ENCODE measurements around the gene CYB561D1.

The CYB561D1 gene

DNA sequence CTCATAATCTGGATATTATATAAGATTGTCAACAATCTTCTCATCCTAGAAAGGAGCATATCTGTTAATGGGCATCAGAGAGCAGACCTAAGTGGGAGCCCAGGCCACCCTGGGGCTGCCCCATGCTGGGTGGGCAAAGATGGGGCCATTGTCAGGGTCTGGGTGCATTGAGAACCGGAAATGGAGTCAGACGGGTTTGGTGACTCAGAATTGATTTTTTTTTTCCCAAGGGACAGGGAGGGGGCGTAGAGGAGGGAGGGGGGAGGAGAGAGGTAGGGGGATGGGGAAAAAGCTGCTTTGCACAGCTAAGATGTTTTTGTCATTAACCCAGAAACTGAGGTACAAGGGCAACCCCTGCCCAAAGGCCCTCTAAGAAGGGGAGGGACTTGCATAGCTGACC lies 8.9 kb upstream of the CYB561D1 start:
- intact Hi-C loops (cut with micrococcal nuclease) = no loop called here
- Mint-ChIP-seq H3K36me3 (ENCODE audit: low read depth) (peaks cover 19% of the 10 kb centered on the region), H3K27me3 (peaks cover 33% of the 10 kb centered on the region), H3K4me3 (peak overlapping the region; percentile 82), H3K4me1 (ENCODE audit: low read depth) (peaks cover 26% of the 10 kb centered on the region), H3K27ac (peak overlapping the region; percentile 77), H3K9me3 (no peaks in the 10 kb centered on the region)

DNA sequence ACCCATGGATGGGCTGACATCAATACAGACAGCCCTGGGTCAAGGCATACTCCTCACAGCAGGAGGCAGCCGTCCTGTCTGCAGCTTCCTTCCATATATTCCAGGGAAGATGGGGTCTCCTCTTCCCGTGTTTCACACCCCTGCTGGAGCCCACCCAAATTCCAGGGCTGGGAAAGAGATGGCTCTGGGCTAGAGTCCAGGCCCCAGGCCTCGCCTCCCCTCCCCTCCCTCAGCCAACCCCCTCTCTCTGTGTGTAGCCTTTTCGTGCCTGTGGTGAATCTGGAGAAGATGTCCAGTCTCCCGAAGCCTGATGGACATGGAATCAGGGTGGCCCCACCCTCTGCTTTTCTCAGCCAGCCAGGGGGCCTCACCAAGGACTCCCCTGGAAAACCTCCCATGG lies 6.6 kb upstream of the CYB561D1 start:
- intact Hi-C loops (cut with micrococcal nuclease) = no loop called here
- Mint-ChIP-seq H3K9me3 (no peaks in the 10 kb centered on the region), H3K27ac (no peak overlapping the region), H3K36me3 (ENCODE audit: low read depth) (peaks cover 19% of the 10 kb centered on the region), H3K4me3 (no peak overlapping the region), H3K27me3 (peaks cover 13% of the 10 kb centered on the region), H3K4me1 (ENCODE audit: low read depth) (peaks cover 32% of the 10 kb centered on the region)

DNA sequence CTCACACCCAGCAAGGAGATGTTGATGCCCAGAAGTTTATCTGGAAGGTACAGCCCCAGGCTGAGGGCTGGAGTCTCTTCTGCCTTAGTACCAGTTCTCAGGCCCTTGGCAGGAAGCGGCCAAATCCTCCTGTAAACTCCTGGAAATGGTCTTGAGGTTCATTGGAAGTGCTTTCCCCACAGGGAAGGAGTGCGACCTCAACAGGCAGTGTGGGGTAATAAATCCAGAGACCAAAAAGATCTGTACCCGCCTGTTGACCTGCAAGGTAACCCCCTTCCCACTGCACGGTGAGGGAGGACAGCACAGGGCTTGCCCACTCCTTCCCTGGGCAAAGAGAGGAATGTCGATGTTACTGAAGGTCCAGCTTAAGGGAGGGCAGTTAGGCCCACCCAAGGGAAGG lies 5.7 kb upstream of the CYB561D1 start:
- intact Hi-C loops (cut with micrococcal nuclease) = no loop called here
- H3K27me3 Mint-ChIP-seq = peaks cover 3% of the 10 kb centered on the region
- H3K36me3 Mint-ChIP-seq (ENCODE audit: low read depth) = peaks cover 19% of the 10 kb centered on the region
- H3K4me3 Mint-ChIP-seq = no peak overlapping the region
- H3K9me3 Mint-ChIP-seq = no peaks in the 10 kb centered on the region
- H3K27ac Mint-ChIP-seq = no peak overlapping the region
- H3K4me1 Mint-ChIP-seq (ENCODE audit: low read depth) = peaks cover 26% of the 10 kb centered on the region

DNA sequence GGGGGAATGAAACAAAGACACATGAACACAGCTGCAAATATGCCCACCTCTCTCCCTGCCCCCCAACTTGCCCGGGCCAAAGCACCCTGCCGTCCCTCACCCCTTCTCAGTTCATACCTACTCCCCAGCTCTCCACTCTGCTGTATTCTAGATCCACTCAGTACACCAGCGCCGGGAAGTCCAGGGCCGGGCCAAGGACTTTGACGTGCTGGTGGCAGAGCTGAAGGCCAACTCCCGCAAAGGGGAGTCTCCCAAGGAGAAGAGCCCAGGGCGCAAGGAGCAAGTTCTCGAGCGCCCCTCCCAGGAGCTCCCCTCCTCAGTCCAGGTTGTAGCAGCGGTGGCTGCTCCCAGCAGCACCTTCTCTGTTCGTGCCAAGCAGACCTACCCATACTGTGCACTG lies 5.2 kb upstream of the CYB561D1 start:
- no peaks in the 10 kb centered on the region for H3K27me3 Mint-ChIP-seq
- no peak overlapping the region for H3K4me3 Mint-ChIP-seq
- H3K4me1 Mint-ChIP-seq (ENCODE audit: low read depth) = peaks cover 22% of the 10 kb centered on the region
- no peak overlapping the region for H3K27ac Mint-ChIP-seq
- peaks cover 19% of the 10 kb centered on the region for H3K36me3 Mint-ChIP-seq (ENCODE audit: low read depth)
- intact Hi-C loops (cut with micrococcal nuclease) = no loop called here
- no peaks in the 10 kb centered on the region for H3K9me3 Mint-ChIP-seq

DNA sequence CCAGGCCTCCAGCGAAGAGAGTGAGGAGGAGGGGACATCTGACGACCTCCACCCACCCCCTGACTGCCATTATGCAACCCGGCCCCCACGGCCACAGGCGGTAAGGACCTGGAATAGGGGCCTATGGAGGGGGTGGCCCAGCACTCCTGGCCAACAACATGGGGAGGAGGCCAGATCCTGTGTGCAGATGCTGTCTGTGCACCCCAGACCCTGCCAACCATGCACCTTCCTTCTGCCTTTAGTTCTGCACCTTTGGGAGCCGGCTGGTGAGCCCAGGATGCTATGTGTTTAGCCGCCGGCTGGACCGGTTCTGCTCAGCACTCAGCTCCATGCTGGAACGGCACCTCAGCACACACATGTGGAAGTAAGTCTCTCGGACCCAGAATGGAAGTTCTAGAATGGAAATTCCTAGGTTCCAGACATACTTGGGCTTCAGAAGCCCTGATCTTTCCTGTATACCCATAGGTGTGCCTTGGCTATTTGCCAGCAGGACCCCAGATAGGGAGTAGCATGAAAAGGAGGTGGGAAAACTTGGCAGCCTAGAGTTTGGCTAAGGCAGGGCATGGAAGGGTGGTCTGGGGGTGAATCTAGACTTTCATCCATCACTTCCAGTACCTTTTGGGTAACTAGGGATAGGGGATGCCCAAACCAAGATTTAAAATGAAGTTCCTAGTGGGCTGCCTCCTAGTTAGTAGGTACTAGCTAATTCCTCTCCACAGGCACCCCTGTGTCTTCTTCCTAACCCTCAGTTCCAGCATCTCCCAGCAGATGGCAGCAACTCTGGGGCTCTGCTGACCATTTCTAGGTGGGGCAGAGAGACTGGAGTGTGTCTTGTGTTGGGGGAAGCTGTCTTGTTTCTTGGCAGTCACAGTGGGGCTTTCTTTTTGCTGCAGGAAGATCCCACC lies 3.6 kb upstream of the CYB561D1 start:
- H3K9me3 Mint-ChIP-seq = no peaks in the 10 kb centered on the region
- no peak overlapping the region for H3K4me3 Mint-ChIP-seq
- no peaks in the 10 kb centered on the region for H3K27me3 Mint-ChIP-seq
- peaks cover 22% of the 10 kb centered on the region for H3K4me1 Mint-ChIP-seq (ENCODE audit: low read depth)
- H3K36me3 Mint-ChIP-seq (ENCODE audit: low read depth) = peaks cover 30% of the 10 kb centered on the region
- intact Hi-C loops (cut with micrococcal nuclease) = loop anchor here (1.0 kb wide), 1 partner anchor 42 kb away; no protein-coding TSS in a partner anchor
- H3K27ac Mint-ChIP-seq = no peak overlapping the region

DNA sequence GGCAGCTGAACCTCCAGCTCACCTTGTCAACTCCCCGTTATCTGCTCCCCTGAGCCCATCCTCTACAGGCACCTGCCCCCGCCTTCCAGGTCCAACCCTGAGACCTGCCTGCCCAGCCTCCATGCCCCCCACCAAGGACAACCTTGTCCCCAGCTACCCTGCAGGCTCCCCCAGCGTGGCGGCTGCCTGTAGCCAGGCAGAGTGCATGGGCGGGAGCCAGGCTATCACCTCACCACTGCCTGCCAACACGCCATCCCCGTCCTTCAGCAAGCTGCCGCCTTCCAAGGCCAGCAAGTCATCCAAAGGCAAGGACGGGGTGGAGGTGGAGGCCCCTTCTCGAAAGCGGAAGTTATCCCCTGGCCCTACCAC lies 3.0 kb upstream of the CYB561D1 start:
- no peaks in the 10 kb centered on the region for H3K27me3 Mint-ChIP-seq
- intact Hi-C loops (cut with micrococcal nuclease) = loop anchor here (1.0 kb wide), 1 partner anchor 41 kb away; no protein-coding TSS in a partner anchor
- H3K4me1 Mint-ChIP-seq (ENCODE audit: low read depth) = peaks cover 26% of the 10 kb centered on the region
- H3K9me3 Mint-ChIP-seq = no peaks in the 10 kb centered on the region
- H3K27ac Mint-ChIP-seq = no peak overlapping the region
- H3K36me3 Mint-ChIP-seq (ENCODE audit: low read depth) = peaks cover 36% of the 10 kb centered on the region
- no peak overlapping the region for H3K4me3 Mint-ChIP-seq

DNA sequence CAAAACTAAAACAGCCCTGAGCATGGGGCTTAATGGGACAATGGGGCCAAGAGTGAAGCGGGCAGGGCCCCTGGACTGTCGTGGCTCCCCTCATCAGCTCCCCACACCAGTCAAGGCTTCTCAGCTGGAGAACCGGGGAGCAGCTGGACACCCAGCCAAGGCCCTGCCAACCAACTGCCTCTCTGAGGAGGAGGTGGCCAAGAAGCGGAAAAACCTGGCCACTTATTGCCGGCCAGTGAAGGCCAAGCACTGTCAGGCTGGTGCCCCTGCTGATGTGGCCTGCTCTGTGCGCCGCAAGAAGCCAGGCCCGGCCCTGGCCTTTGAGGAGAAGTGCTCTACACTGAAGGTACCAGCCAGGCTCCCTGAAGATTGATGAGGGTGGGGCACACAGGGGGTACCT lies 2.5 kb upstream of the CYB561D1 start:
- peaks cover 41% of the 10 kb centered on the region for H3K36me3 Mint-ChIP-seq (ENCODE audit: low read depth)

DNA sequence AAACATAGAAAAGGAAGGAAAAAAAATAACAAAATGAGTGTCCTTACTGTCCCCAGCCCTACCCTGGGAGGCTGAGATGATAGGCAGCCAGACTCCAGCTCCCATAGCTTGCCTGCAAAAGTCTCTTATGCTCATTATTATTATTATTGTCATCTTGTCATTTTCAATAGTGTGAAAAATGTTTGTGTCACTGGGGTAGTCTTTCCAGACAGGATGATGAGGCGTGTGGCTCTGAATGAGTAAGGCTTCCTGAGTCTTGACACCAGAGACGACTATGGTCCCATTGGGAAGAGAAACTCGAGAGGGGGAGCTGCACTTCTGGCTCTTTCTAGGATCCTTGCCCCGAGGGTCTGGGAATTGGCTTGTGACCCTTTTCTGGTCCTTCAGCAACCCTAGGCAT lies 1.1 kb upstream of the CYB561D1 start:
- H3K36me3 Mint-ChIP-seq (ENCODE audit: low read depth) = peaks cover 48% of the 10 kb centered on the region
- H3K4me3 Mint-ChIP-seq = no peak overlapping the region
- H3K27ac Mint-ChIP-seq = no peak overlapping the region
- H3K9me3 Mint-ChIP-seq = no peaks in the 10 kb centered on the region
- H3K4me1 Mint-ChIP-seq (ENCODE audit: low read depth) = peaks cover 36% of the 10 kb centered on the region
- no peaks in the 10 kb centered on the region for H3K27me3 Mint-ChIP-seq
- intact Hi-C loops (cut with micrococcal nuclease) = no loop called here

More for the DNA sequence above, 2.5 kb upstream of the CYB561D1 start:
- no peak overlapping the region for H3K4me3 Mint-ChIP-seq
- H3K27me3 Mint-ChIP-seq = no peaks in the 10 kb centered on the region
- no peak overlapping the region for H3K27ac Mint-ChIP-seq
- H3K4me1 Mint-ChIP-seq (ENCODE audit: low read depth) = peaks cover 31% of the 10 kb centered on the region
- intact Hi-C loops (cut with micrococcal nuclease) = no loop called here
- H3K9me3 Mint-ChIP-seq = no peaks in the 10 kb centered on the region

DNA sequence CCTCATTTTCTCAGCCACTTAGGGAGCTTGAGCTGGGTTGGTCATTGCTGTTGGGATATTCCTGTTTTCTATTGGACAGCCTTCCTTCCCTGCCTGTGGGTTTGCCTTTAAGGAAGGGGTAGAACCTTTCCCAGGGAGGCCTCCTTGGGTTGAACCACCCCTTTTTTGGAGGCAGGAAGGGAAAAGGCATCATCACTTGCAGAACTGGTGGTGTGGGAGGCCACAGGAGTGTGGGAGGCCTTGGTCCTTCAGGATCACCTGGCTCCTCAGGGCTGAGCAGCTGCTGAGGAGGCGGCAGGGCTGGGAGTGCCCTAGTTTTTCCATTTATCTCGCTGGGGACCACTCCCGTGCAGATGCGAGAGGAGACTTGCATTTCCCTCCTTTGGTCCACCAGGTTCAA lies 667 bp upstream of the CYB561D1 start:
- Mint-ChIP-seq H3K27ac (no peak overlapping the region), H3K36me3 (ENCODE audit: low read depth) (peaks cover 49% of the 10 kb centered on the region), H3K4me3 (no peak overlapping the region), H3K4me1 (ENCODE audit: low read depth) (peaks cover 40% of the 10 kb centered on the region), H3K9me3 (no peaks in the 10 kb centered on the region), H3K27me3 (no peaks in the 10 kb centered on the region)
- intact Hi-C loops (cut with micrococcal nuclease) = no loop called here

DNA sequence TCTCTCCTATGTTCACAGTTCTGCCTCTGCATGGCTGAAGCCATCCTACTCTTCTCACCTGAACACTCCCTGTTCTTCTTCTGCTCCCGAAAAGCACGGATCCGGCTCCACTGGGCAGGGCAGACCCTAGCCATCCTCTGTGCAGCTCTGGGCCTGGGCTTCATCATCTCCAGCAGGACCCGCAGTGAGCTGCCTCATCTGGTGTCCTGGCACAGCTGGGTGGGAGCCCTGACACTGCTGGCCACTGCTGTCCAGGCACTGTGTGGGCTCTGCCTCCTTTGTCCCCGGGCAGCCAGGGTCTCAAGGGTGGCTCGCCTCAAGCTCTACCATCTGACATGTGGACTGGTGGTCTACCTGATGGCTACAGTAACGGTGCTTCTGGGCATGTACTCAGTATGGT lies 1.8 kb downstream of the CYB561D1 start:
- peaks cover 62% of the 10 kb centered on the region for H3K4me1 Mint-ChIP-seq (ENCODE audit: low read depth)
- H3K27me3 Mint-ChIP-seq = no peaks in the 10 kb centered on the region
- H3K9me3 Mint-ChIP-seq = no peaks in the 10 kb centered on the region
- no peak overlapping the region for H3K4me3 Mint-ChIP-seq
- intact Hi-C loops (cut with micrococcal nuclease) = no loop called here
- peaks cover 65% of the 10 kb centered on the region for H3K36me3 Mint-ChIP-seq (ENCODE audit: low read depth)
- H3K27ac Mint-ChIP-seq = no peak overlapping the region

DNA sequence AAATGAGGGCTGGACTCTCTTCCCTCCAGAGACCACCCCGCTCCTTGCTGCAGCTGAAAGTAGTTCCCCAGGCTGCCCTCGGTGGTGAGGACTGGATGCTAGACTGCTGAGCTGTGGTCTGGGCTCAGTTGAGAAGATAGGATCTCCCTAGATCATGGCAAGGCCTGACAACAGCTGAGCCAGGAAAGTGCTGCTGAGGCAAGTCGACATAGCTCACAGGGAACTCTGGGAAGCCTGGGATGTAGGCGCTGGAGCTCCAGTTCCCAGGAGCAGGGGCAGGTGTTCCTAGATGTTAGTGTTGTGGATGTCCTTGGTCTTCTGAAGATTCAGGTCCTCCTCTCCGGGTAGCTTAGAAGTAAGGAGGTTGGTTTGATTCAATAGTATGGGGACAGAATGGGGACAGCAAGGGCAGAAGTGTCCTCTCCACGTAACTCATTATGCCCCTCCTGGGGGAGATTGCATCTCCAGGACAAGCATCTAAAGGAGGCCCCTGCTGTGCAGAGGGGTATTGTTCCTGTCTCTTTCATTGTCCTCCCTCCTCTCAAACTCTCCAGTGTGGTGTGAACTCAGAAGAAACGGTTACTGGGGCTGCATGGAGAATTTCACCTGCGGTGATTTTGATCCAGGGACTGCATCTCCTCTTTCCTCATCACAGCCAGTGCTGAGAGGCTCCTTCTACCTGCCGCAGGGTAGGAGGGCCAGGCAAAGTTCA lies 3.7 kb downstream of the CYB561D1 start:
- Mint-ChIP-seq H3K27ac (no peak overlapping the region), H3K4me1 (ENCODE audit: low read depth) (peaks cover 77% of the 10 kb centered on the region)
- intact Hi-C loops (cut with micrococcal nuclease) = no loop called here

DNA sequence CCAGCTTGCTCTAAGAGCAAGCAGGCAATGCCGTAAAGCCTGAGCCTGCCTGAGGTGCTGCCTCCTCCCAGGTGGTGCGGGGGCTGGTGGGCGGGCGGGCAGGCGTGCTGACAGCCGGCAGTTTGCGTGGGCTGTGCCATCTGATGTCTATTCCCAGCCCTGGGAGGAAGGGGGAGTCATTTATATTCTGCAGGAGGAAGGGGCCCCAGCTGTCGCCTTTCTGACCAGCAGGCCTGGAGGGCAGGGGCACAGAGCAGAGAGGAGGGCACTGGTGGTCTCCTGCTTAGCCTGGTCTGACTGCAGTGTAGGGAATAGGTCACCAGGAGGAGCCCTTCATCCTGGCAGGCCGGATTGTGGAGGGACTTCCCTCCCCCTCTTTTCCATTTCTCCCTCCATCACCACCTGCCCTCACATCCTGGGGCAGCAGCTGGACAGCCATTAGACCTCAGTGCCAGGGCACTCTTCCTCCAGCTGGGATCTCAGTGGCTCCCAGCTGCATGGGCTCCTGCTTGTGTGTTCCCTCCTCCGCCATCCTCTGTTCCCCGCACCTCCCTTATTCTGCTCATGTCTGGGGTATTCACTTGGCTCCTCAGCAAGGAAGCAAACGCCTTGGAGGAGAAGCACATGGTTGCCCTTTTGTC lies 4.4 kb downstream of the CYB561D1 start:
- Mint-ChIP-seq H3K27me3 (no peaks in the 10 kb centered on the region), H3K4me1 (ENCODE audit: low read depth) (peaks cover 81% of the 10 kb centered on the region), H3K9me3 (no peaks in the 10 kb centered on the region), H3K27ac (no peak overlapping the region), H3K36me3 (ENCODE audit: low read depth) (peaks cover 73% of the 10 kb centered on the region), H3K4me3 (no peak overlapping the region)
- intact Hi-C loops (cut with micrococcal nuclease) = no loop called here

More for the DNA sequence above, 3.7 kb downstream of the CYB561D1 start:
- no peaks in the 10 kb centered on the region for H3K9me3 Mint-ChIP-seq
- H3K27me3 Mint-ChIP-seq = no peaks in the 10 kb centered on the region
- H3K36me3 Mint-ChIP-seq (ENCODE audit: low read depth) = peaks cover 68% of the 10 kb centered on the region
- no peak overlapping the region for H3K4me3 Mint-ChIP-seq

DNA sequence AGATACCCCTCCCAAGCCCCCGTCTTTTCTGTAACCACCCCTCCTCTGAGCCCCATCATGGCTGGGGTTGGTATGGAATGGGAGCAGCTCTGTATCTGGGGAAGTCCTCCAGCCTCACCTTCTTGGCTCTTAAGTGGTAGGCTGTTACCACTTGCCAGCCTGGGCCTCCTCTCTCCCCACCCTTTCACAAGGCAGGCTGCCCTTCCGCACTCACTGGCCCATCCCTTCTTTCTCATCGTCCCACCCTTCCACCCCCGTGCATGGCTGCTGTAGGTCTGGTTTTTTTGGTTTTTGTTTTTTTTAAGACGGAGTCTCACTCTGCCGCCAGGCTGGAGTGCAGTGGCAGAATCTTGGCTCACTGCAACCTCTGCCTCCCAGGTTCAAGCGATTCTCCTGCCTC lies 5.2 kb downstream of the CYB561D1 start:
- intact Hi-C loops (cut with micrococcal nuclease) = no loop called here
- H3K36me3 Mint-ChIP-seq (ENCODE audit: low read depth) = peaks cover 70% of the 10 kb centered on the region
- no peak overlapping the region for H3K27ac Mint-ChIP-seq
- no peaks in the 10 kb centered on the region for H3K27me3 Mint-ChIP-seq
- no peaks in the 10 kb centered on the region for H3K9me3 Mint-ChIP-seq
- peaks cover 79% of the 10 kb centered on the region for H3K4me1 Mint-ChIP-seq (ENCODE audit: low read depth)
- no peak overlapping the region for H3K4me3 Mint-ChIP-seq

Data from dendritic cell treated with granulocyte-macrophage colony-stimulating factor and Interleukin-4, amounts not matched to agents 40 ng/mL and 50 ng/mL, for 4 days (primary cell).